ENCODE results near the gene PIGN. TPM values are rescaled to one million over a fixed set of nuclear protein-coding genes. Genes with fewer than 3 reads are reported as not detected.

PIGN gene
- total RNA-seq, 4 donors from 2014 or later = 34.2 to 84.9 (median 40.7) TPM

DNA sequence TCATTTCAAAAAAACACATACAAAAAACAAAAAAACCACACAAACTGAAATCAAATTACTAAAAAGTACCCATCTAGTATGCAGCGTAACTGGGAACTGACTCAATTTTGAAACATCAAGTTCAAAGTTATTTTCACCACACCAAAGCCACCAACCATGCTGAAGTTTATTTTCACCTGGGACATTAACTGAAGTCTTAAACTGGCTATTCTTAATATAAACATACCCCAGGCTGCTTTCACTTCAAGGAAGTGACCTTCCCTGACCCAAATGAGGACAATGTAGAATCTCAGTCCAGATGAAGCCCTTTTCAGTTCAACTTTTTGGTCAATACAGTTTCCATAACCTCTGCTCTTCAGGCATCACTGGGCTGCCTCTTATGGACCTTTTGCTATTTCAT is 84.6 kb downstream of the PIGN start:
- Histone ChIP-seq H3K4me1 (no peaks in the 10 kb centered on the region), H3K36me3 (peaks cover 8 to 17% of the 10 kb centered on the region in 2 donors), H3K27me3 (no peaks in the 10 kb centered on the region), H3K4me3 (replicated peaks in 1 of 3) (no peak overlapping the region), H3K9me3 (no peaks in the 10 kb centered on the region), H3K27ac (no peak overlapping the region)
- WGBS, 2 donors = 94 to 97% methylated on average over 1 of the region's 1 CpG
- intact Hi-C loops (cut with DNase I) = no loop called here
- DNase-seq = no peak
- TF ChIP-seq POLR2A (IDR thresholded peaks at IDR 0.05) = no peak
- TF ChIP-seq, protein P1, sequence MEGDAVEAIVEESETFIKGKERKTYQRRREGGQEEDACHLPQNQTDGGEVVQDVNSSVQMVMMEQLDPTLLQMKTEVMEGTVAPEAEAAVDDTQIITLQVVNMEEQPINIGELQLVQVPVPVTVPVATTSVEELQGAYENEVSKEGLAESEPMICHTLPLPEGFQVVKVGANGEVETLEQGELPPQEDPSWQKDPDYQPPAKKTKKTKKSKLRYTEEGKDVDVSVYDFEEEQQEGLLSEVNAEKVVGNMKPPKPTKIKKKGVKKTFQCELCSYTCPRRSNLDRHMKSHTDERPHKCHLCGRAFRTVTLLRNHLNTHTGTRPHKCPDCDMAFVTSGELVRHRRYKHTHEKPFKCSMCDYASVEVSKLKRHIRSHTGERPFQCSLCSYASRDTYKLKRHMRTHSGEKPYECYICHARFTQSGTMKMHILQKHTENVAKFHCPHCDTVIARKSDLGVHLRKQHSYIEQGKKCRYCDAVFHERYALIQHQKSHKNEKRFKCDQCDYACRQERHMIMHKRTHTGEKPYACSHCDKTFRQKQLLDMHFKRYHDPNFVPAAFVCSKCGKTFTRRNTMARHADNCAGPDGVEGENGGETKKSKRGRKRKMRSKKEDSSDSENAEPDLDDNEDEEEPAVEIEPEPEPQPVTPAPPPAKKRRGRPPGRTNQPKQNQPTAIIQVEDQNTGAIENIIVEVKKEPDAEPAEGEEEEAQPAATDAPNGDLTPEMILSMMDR (IDR thresholded peaks at IDR 0.05) = no peak

DNA sequence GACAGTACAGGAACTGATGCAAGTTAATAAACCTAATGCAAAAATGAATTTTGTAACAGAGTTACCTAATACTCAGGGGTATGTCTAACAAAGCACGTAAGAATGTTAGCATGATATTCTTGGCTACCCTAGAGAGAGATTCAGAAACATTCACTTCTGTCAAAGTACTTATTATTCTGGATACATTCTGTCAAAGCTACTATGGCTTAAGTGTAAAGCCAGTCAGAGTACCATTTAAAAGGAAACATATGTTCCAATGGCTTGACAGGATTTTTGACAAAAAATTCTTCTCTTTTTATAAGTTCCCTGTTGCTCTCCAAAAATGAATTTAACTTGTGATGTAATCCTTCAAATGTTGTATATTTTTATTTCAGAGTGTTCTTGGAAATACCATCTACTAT is 85.5 kb downstream of the PIGN start:
- 86 to 90% methylated on average over 1 of the region's 1 CpG for WGBS, 2 donors
- no peaks in the 10 kb centered on the region for H3K27me3 ChIP-seq
- no peak for DNase-seq
- intact Hi-C loops (cut with DNase I) = no loop called here
- H3K36me3 ChIP-seq = peaks cover under 1 to 17% of the 10 kb centered on the region in 2 donors
- H3K4me1 ChIP-seq = no peaks in the 10 kb centered on the region
- TF ChIP-seq POLR2A (IDR thresholded peaks at IDR 0.05) = no peak
- H3K9me3 ChIP-seq = no peaks in the 10 kb centered on the region
- no peak overlapping the region for H3K27ac ChIP-seq
- no peak overlapping the region for H3K4me3 ChIP-seq (replicated peaks in 1 of 3)

DNA sequence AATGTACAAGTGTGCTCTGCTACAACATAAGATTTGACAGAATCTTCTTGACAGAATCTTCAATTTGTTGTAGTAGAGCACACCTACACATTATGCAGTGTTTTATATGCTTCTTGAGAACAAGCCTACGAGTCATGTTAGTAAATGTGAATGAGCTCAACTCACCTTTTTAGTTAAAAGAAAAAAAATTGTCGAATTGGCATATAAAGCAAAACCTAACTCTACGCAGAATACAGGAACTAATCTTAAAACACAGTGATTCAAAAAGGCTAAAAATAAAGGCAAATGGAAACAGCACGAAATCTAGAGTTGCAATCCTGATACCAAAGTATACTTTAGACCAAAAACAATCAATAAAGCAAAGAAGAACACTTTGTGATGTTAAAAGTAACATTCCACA is 87.9 kb downstream of the PIGN start:
- 83 to 84% methylated on average over 4 of the region's 4 CpGs for WGBS, 2 donors
- DNase-seq = no peak

DNA sequence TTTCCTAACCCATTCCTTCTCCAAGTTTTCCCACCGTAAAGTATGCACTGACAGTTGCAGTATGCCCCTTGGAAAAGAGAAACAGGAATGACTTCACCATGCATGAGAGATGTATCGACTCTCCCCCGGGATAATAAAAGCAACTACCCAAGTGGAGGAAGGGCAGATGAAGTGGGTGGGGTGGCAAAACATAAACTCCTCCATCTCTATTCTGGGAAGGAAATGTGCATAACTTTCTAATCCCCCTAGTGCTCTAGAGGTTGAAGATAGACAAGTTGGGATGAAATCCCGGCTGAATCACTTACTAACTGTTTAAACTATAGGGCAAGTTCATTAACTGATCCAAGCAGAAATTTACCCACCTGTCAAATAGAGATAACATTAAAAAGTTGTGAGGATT is 89.2 kb downstream of the PIGN start:
- WGBS, 2 donors = 95 to 97% methylated on average over 4 of the region's 4 CpGs
- H3K4me3 ChIP-seq (replicated peaks in 1 of 3) = no peak overlapping the region
- no peak for DNase-seq
- no peaks in the 10 kb centered on the region for H3K27me3 ChIP-seq
- TF ChIP-seq, protein P1 (IDR thresholded peaks at IDR 0.05) = no peak
- intact Hi-C loops (cut with DNase I) = no loop called here
- H3K4me1 ChIP-seq = no peaks in the 10 kb centered on the region
- H3K27ac ChIP-seq = no peak overlapping the region
- no peaks in the 10 kb centered on the region for H3K9me3 ChIP-seq
- peaks cover 0 to 17% of the 10 kb centered on the region in 2 donors for H3K36me3 ChIP-seq

More for the DNA sequence above, 87.9 kb downstream of the PIGN start:
- intact Hi-C loops (cut with DNase I) = no loop called here
- TF ChIP-seq, protein P1 (IDR thresholded peaks at IDR 0.05) = no peak
- TF ChIP-seq POLR2A (IDR thresholded peaks at IDR 0.05) = no peak
- peaks cover 0 to 17% of the 10 kb centered on the region in 2 donors for H3K36me3 ChIP-seq
- no peak overlapping the region for H3K27ac ChIP-seq
- H3K4me3 ChIP-seq (replicated peaks in 1 of 3) = no peak overlapping the region
- no peaks in the 10 kb centered on the region for H3K4me1 ChIP-seq
- H3K27me3 ChIP-seq = no peaks in the 10 kb centered on the region
- no peaks in the 10 kb centered on the region for H3K9me3 ChIP-seq

DNA sequence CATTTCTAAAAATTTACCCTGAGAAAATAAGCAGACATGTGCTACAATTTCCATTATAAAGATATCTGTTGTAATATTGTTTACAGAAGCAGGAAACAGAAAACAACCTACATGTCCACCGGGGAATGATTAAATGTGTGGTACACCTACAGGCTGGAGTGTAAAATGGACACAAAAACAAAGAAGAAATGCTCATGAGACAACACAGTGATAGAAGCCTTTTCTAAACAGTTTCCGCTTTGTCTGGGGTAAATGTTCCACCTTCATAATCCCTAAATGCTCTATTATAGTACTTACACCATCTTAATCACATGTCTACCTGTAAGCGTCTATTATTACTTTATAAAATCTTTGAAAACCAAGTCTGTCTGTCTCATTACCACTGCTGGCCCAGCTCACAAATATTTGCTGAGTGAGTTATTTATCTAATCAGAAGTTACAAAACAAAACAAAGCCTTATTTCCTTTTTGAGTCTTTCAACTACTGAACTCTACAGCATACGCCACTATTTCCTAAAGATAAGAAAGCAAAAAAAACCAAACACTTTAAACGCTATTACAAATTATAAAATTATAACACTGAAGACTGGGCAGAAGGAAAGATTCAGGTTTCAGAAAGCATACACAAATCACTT is 95.3 kb downstream of the PIGN start:
- Histone ChIP-seq H3K9me3 (no peaks in the 10 kb centered on the region), H3K4me1 (no peaks in the 10 kb centered on the region), H3K27me3 (no peaks in the 10 kb centered on the region), H3K27ac (no peak overlapping the region), H3K36me3 (peaks cover 3 to 6% of the 10 kb centered on the region in 2 donors), H3K4me3 (replicated peaks in 1 of 3) (no peak overlapping the region)
- intact Hi-C loops (cut with DNase I) = no loop called here
- 84 to 90% methylated on average over 5 of the region's 5 CpGs for WGBS, 2 donors
- TF ChIP-seq, protein P1 (IDR thresholded peaks at IDR 0.05) = no peak
- no peak for TF ChIP-seq POLR2A (IDR thresholded peaks at IDR 0.05)
- DNase-seq = no peak
